ENCODE data around the gene HINT2. TPM values are rescaled to one million over a fixed set of nuclear protein-coding genes. Genes with fewer than 3 reads are reported as not detected.

The HINT2 gene
- total RNA-seq, 1 donor from 2014 or later: 21.8 TPM

GRCh38 chr9:35858458-35858857 is 43.6 kb upstream of the HINT2 start:
- Histone ChIP-seq H3K4me1 (no peaks in the 10 kb centered on the region), H3K4me3 (no peak overlapping the region), H3K79me2 (ENCODE audit: low read depth) (no peaks in the 10 kb centered on the region), H3K9me3 (ENCODE audit: low read depth) (no peaks in the 10 kb centered on the region), H3K27ac (no peak overlapping the region), H3K36me3 (no peaks in the 10 kb centered on the region), H3F3A (ENCODE audit: low read depth) (no peaks in the 10 kb centered on the region), H4K20me1 (ENCODE audit: low read depth) (no peaks in the 10 kb centered on the region), H3K9ac (no peak overlapping the region), H2AFZ (replicated peaks) (no peak overlapping the region), H3K27me3 (peaks cover 4% of the 10 kb centered on the region), H3K4me2 (no peak overlapping the region)
- Mint-ChIP-seq H3K4me3 (no peak overlapping the region), H3K27me3 (ENCODE audit: insufficient read depth, low read depth) (peaks cover 11% of the 10 kb centered on the region), H3K36me3 (peaks cover 2% of the 10 kb centered on the region), H3K27ac (no peak overlapping the region), H3K9me3 (no peaks in the 10 kb centered on the region), H3K4me1 (no peaks in the 10 kb centered on the region)
- TF ChIP-seq EZH2phosphoT487 (IDR thresholded peaks at IDR 0.05): no peak
- TF ChIP-seq EZH2 (IDR thresholded peaks at IDR 0.05): no peak
- no peak for TF ChIP-seq CTCF (IDR thresholded peaks at IDR 0.05)
- no peak for DNase-seq (ENCODE audit: low spot score)

GRCh38 chr9:35856882-35857281 is 42.0 kb upstream of the HINT2 start:
- Histone ChIP-seq H3K4me2 (no peak overlapping the region), H3K4me1 (no peaks in the 10 kb centered on the region), H3K27ac (no peak overlapping the region), H3K9me3 (ENCODE audit: low read depth) (no peaks in the 10 kb centered on the region), H3K27me3 (no peaks in the 10 kb centered on the region), H3F3A (ENCODE audit: low read depth) (no peaks in the 10 kb centered on the region), H3K9ac (no peak overlapping the region), H2AFZ (replicated peaks) (no peak overlapping the region), H3K36me3 (no peaks in the 10 kb centered on the region), H3K4me3 (no peak overlapping the region), H4K20me1 (ENCODE audit: low read depth) (no peaks in the 10 kb centered on the region), H3K79me2 (ENCODE audit: low read depth) (no peaks in the 10 kb centered on the region)
- H3K4me1 Mint-ChIP-seq: no peaks in the 10 kb centered on the region
- no peaks in the 10 kb centered on the region for H3K9me3 Mint-ChIP-seq
- H3K27ac Mint-ChIP-seq: no peak overlapping the region
- DNase-seq (ENCODE audit: low spot score): no peak
- peaks cover 6% of the 10 kb centered on the region for H3K27me3 Mint-ChIP-seq (ENCODE audit: insufficient read depth, low read depth)
- no peak for TF ChIP-seq EZH2phosphoT487 (IDR thresholded peaks at IDR 0.05)
- no peak for TF ChIP-seq CTCF (IDR thresholded peaks at IDR 0.05)
- TF ChIP-seq EZH2 (IDR thresholded peaks at IDR 0.05): no peak
- peaks cover 7% of the 10 kb centered on the region for H3K36me3 Mint-ChIP-seq
- no peak overlapping the region for H3K4me3 Mint-ChIP-seq

- Mint-ChIP-seq H3K27me3 (ENCODE audit: insufficient read depth, low read depth) (peaks cover 3% of the 10 kb centered on the region), H3K4me3 (no peak overlapping the region)
- no peak for DNase-seq (ENCODE audit: low spot score)
Observed at GRCh38 chr9:35856206-35856605, 41.4 kb upstream of the HINT2 start.

More at GRCh38 chr9:35856206-35856605, 41.4 kb upstream of the HINT2 start:
- no peaks in the 10 kb centered on the region for H3K4me1 Mint-ChIP-seq
- no peak overlapping the region for H2AFZ ChIP-seq (replicated peaks)
- no peak overlapping the region for H3K4me2 ChIP-seq
- H3K36me3 Mint-ChIP-seq: peaks cover 7% of the 10 kb centered on the region
- no peaks in the 10 kb centered on the region for H3K27me3 ChIP-seq
- no peaks in the 10 kb centered on the region for H4K20me1 ChIP-seq (ENCODE audit: low read depth)
- H3K4me3 ChIP-seq: no peak overlapping the region
- H3K27ac ChIP-seq: no peak overlapping the region
- no peaks in the 10 kb centered on the region for H3K9me3 ChIP-seq (ENCODE audit: low read depth)
- no peaks in the 10 kb centered on the region for H3F3A ChIP-seq (ENCODE audit: low read depth)
- H3K9ac ChIP-seq: no peak overlapping the region
- H3K9me3 Mint-ChIP-seq: no peaks in the 10 kb centered on the region
- H3K4me1 ChIP-seq: no peaks in the 10 kb centered on the region
- TF ChIP-seq EZH2phosphoT487 (IDR thresholded peaks at IDR 0.05): no peak
- TF ChIP-seq EZH2 (IDR thresholded peaks at IDR 0.05): no peak
- TF ChIP-seq CTCF (IDR thresholded peaks at IDR 0.05): no peak
- no peaks in the 10 kb centered on the region for H3K36me3 ChIP-seq
- H3K27ac Mint-ChIP-seq: no peak overlapping the region
- no peaks in the 10 kb centered on the region for H3K79me2 ChIP-seq (ENCODE audit: low read depth)
